Fibroblast of skin of left quadriceps (primary cell): ENCODE data around the gene C17orf107.

Source experiments
- DNase-seq, 2 experiments: peaks; one replicate each; pipeline ENCODE4 v3.0.0-alpha.2; 2013; ENCODE audit warnings: low read depth in 2 of 2

Gene C17orf107

GRCh38 chr17:4872786-4873185, 26.6 kb upstream of the C17orf107 start:
- no peak for DNase-seq

- no peak for DNase-seq
These were observed 22.2 kb upstream of the C17orf107 start for GRCh38 chr17:4877089-4877488.

- DNase-seq = no peak
These were observed 19.7 kb upstream of the C17orf107 start for GRCh38 chr17:4879601-4880000.

- DNase-seq = no peak
These were observed 18.5 kb upstream of the C17orf107 start for GRCh38 chr17:4880857-4881256.

- no peak for DNase-seq
These were observed 17.4 kb upstream of the C17orf107 start for GRCh38 chr17:4881761-4882555.

- no peak for DNase-seq
These were observed 14.8 kb upstream of the C17orf107 start for GRCh38 chr17:4884489-4884888.

- DNase-seq = no peak
These were observed 12.5 kb upstream of the C17orf107 start for GRCh38 chr17:4886830-4887229.

- DNase-seq = no peak
These were observed 11.8 kb upstream of the C17orf107 start for GRCh38 chr17:4887581-4887980.

GRCh38 chr17:4891411-4892410, 7.6 kb upstream of the C17orf107 start:
- DNase-seq = no peak

GRCh38 chr17:4892499-4893221, 6.7 kb upstream of the C17orf107 start:
- no peak for DNase-seq

- no peak for DNase-seq
These were observed 6.1 kb upstream of the C17orf107 start for GRCh38 chr17:4893272-4893671.

GRCh38 chr17:4893721-4894560, 5.4 kb upstream of the C17orf107 start:
- DNase-seq = no peak

GRCh38 chr17:4895121-4895520, 4.2 kb upstream of the C17orf107 start:
- no peak for DNase-seq

- no peak for DNase-seq
These were observed 3.5 kb upstream of the C17orf107 start for GRCh38 chr17:4895657-4896331.

- no peak for DNase-seq
These were observed 2.8 kb upstream of the C17orf107 start for GRCh38 chr17:4896332-4897197.

- DNase-seq = no peak
These were observed 2.1 kb upstream of the C17orf107 start for GRCh38 chr17:4897198-4897687.

GRCh38 chr17:4897785-4898184, 1.6 kb upstream of the C17orf107 start:
- no peak for DNase-seq

GRCh38 chr17:4898351-4898750, 985 bp upstream of the C17orf107 start:
- DNase-seq = no peak

GRCh38 chr17:4898927-4899326, 409 bp upstream of the C17orf107 start:
- DNase-seq = no peak
